Right lobe of liver (tissue), 4 donors: ENCODE results near the gene USP44.

Experiments
- POLR2A ChIP-seq: fragments of 450-650 bp; IDR thresholded peaks from one replicate; pipeline ENCODE4 v1.6.1; 2017; ENCODE audit warnings: antibody characterized with exemption, mild to moderate bottlenecking
- TF ChIP-seq, protein P1 (sequence below), 4 donors: fragments of 200-600 bp in 3 of 4; fragments of 450-650 bp in 1 of 4; IDR thresholded peaks; one replicate each; pipeline versions ENCODE4 v1.5.1 to v1.8.0; 2016 to 2022; ENCODE audit warnings: antibody characterized with exemption in 4 of 4, mild to moderate bottlenecking in 2 of 4
- donor health status: DM: no; HTN: no; CAD: no.
- donor health status: DM: no; HTN: no; CAD: no.
- donor health status: DM: no; HTN: yes; CAD: no.

DNA sequence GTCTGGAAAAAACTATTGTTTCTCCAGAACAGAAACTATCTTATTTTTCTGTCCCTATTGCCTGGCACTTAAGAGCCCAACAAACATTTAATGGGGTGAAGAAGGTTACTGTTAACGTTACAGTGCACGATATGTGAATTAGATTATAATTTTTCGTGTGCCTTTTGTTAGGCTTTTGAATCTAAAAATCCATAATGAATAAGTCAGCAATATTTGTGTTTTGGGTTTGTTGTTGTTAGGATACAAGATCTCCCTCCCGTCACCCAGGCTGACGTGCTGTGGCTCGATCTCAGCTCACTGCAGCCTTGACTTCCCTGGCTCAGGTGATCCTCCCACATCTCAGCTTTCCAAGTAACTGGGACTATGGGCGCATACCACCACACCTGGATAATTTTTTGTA is 69.4 kb downstream of the USP44 start:
- TF ChIP-seq, protein P1, sequence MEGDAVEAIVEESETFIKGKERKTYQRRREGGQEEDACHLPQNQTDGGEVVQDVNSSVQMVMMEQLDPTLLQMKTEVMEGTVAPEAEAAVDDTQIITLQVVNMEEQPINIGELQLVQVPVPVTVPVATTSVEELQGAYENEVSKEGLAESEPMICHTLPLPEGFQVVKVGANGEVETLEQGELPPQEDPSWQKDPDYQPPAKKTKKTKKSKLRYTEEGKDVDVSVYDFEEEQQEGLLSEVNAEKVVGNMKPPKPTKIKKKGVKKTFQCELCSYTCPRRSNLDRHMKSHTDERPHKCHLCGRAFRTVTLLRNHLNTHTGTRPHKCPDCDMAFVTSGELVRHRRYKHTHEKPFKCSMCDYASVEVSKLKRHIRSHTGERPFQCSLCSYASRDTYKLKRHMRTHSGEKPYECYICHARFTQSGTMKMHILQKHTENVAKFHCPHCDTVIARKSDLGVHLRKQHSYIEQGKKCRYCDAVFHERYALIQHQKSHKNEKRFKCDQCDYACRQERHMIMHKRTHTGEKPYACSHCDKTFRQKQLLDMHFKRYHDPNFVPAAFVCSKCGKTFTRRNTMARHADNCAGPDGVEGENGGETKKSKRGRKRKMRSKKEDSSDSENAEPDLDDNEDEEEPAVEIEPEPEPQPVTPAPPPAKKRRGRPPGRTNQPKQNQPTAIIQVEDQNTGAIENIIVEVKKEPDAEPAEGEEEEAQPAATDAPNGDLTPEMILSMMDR (IDR thresholded peaks at IDR 0.05), result no peak
- no peak for TF ChIP-seq POLR2A
